ENCODE measurements around the gene VOPP1.

DNA sequence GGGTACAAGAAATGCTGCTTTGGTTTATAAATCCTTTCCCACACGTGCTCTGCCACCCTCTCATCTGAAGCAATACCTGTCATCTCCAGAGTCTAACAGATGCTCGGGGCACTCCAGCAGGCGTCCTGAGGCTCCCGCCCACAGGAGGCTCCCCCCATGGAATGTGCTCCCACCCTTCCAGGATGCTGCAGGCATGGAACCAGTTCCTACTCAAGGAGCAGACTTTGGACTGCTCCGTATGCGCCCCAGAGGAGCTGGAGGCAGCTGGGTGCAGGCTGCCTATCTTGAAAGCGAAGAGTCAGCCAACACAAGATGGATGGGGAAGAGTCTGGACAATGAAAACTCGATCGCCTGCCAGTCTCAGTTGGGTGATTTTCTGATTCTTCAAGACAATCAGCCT lies 75.4 kb downstream of the VOPP1 start:
- TF ChIP-seq, protein P1, sequence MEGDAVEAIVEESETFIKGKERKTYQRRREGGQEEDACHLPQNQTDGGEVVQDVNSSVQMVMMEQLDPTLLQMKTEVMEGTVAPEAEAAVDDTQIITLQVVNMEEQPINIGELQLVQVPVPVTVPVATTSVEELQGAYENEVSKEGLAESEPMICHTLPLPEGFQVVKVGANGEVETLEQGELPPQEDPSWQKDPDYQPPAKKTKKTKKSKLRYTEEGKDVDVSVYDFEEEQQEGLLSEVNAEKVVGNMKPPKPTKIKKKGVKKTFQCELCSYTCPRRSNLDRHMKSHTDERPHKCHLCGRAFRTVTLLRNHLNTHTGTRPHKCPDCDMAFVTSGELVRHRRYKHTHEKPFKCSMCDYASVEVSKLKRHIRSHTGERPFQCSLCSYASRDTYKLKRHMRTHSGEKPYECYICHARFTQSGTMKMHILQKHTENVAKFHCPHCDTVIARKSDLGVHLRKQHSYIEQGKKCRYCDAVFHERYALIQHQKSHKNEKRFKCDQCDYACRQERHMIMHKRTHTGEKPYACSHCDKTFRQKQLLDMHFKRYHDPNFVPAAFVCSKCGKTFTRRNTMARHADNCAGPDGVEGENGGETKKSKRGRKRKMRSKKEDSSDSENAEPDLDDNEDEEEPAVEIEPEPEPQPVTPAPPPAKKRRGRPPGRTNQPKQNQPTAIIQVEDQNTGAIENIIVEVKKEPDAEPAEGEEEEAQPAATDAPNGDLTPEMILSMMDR (conservative IDR thresholded peaks at IDR 0.05 in 1 of 2, IDR thresholded peaks at IDR 0.05 in 1 of 2; ENCODE audit: low read depth in 1 of 2, low read length in 2 of 2): no peak
- no peak for TF ChIP-seq EZH2 (IDR thresholded peaks at IDR 0.05; ENCODE audit: low read length, missing control alignments)
